Epidermal melanocyte (primary cell): Measurements from ENCODE around the gene DSTN.
A peak's percentile ranks its signal among the peaks of the same experiment; 100 is the strongest.

ENCODE experiments used
- DNase-seq: peaks from one replicate; pipeline ENCODE4 v3.0.0; 2011; ENCODE audit warnings: low spot score; ENCODE audit not compliant: insufficient read length

DSTN gene

DNA sequence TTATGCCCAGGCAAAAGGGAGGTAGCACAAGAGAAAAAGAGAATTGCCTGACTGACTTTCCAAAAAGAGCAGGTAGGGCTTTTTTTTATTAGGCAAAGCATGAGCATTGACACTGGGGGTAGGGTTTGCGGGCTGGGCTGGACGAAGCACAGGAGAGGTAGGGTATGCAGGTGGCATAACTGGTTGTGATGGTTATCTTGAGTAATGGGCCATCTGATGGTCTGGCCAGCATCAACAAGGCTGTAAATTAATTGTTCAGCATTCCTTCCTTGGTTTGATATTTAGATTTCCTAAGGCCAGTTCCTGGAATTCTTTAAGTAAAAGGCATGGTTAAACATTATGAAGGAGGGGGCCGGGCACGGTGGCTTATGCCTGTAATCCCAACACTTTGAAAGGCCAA is 24.7 kb upstream of the DSTN start:
- no peak for DNase-seq

- DNase-seq = no peak
These were observed 20.7 kb upstream of the DSTN start for GRCh38 chr20:17549131-17549530.

GRCh38 chr20:17555106-17555505 is 14.8 kb upstream of the DSTN start:
- no peak for DNase-seq

DNA sequence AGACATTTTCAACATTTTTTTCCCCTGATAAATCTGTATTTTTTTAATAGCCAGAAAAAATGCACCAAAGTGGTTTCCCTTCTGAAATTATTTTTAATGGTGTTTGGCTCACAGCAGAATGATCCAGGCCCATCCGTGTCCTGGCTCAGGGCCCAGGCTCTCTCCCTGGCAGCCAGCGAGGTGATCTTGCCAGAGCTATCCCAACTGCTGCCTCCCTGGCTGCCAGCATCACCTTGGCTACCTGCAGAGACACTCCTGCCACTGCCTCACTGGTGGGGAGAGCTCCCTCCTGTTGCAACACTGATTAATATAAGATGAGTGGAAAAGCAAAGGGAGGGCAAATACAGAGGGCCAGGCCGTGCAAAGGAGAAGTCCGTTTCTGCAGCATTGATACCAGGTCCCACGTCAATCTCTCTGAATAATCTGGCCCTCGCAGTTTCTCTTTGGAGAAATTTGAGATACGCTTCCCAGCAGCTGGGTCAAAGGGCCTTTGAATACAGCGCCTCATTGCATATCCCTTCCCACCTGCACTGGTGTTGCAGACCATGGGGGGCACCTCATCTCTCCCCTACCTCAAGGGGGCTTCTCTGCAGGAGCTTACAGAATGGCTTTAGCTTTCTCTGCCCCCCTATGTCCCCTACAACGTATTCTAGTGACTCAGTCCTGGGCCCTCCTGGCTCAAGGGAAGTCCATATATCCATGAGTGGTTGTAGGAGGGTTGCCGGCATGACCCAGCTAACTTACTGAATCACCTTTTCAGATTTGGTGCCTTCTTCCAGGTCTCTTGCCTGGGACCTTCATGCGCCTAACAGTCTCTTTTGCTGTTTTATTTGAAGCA is 12.8 kb upstream of the DSTN start:
- DNase-seq = no peak

DNA sequence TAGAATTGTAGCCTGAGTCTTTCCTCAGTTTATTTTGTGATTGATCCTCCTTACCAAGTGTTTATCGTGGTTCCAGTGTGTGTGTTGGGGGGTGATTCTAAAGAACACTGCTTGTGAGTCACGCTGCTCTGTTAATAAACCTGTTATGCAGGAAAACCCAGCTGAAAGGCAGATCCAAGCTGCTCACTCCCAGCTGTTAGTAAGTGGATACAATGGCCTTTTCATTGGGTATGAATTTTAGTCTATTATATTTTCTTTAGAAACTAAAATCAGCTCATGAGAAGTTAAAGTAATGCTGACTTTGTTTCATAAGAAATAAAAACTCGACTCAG is 12.2 kb upstream of the DSTN start:
- no peak for DNase-seq

DNA sequence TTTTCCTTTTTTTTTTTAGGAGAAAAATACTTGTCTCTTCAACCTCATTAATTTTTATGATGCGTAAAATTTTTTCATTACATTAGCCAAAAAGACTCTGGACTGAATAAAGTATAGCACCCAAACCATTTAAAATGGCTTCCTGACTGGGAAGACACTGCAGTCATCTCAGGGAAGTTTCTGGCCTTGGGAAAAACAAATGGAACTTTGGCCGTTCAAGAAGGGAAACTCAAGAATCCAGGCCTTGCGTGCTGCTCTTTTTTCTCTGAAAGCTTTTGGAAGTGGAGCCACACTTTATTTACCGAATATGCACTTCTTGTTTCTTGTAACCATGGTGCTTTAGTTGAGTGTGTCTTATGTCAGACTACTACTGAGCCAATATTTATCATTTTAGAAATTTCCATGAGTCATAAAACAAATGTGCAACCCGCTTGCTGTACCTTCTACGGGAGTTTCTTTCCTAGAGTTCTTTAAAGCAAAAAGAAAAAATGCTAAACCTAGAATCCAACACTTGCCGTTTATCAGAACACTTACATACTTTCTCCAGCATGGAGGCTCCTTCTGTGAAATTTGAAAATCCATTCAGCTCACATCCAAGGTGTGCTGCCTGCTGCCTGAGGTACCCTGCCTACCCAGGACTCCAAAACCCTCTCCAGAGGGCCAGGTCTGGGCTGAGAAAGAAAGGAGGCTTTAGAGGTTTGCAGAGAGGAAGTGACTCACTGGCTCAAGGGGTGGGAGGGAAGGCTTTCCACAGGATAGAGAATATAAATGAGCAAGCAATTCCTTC is 11.5 kb upstream of the DSTN start:
- DNase-seq = no peak

DNA sequence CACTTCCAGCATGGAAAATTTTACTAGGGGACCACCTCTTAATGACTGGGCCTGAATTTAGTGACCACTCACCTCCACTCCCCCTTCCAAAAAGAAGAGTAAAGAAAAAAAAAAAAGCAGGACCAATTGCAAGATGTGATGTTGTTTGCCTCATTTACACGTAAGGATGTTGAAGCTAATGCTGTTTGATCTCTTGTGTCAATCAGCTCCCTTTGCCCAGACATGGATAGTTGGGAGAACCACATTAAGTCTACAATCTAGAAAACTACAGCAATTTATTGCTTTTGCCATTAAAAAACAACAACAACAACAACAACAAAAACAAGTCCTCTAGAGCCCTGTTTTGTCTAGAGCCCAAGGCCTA is 11.0 kb upstream of the DSTN start:
- DNase-seq = no peak

- DNase-seq = no peak
These were observed 10.5 kb upstream of the DSTN start for GRCh38 chr20:17559338-17559737.

DNA sequence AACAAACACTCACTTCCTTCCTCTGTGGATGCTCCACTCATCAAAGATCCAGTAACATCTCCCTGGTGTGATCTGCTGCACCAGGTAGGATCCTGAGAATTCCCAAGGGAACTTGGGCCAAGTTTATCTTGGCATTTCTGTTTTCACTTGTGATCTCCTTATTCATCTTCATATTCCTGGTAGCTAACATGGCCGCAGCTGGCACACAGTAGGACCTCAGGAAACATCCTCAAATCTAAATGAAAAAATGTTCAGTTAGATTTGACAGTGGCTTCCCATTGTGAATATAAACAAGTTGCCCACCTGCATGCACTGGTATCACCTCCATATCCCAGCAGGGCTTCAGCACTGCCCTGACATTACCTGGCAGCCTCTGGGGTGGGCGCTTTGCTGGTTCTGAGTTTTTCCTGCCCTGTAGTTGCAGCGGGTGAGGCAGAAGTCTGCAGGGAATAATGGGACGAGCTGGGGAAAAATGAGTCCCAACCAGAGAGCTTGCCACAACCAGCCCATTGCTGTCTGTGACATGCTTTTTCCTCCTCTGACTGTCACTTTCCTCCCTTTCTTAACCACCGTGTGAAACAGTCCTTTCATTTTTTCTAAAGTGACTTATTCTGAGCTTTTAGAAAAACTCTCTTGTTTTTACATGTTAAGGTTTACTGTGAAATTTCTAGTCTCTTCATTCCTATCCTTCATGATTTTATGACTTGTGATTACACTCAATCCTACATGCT is 9.4 kb upstream of the DSTN start:
- DNase-seq = no peak

- DNase-seq = no peak
These were observed 7.0 kb upstream of the DSTN start for GRCh38 chr20:17562804-17563305.

DNA sequence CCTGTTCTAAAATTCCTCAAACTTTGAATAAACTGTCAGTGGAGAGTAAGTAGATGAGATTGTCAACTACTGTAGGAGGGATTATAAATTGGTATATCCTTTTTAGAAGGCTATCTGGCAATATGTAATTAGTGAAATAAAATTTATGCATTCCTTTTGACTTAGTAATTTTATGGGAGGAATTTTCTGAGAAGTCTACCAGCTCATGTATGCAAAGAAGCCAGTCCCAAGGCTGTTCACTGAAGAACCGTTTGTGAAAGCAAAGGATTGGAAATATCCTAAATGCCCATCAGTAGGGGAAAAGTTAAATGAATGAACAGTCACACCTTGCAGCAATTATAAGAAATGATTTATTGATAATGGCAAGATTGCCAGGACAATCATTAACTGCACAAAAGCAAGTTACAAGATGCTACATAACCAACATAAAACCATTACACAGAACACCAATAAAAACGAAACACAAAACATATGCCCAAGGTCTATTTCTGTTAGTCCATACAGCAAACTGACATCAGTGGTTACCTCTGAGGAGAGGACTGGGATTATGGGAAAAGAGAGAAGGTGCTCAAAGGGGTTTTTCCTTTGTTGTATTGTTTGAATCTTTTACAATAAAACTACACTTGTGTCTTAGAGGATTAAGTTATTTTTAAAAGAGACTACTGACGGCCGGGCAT is 4.6 kb upstream of the DSTN start:
- DNase-seq = no peak

- no peak for DNase-seq
These were observed 3.5 kb upstream of the DSTN start for GRCh38 chr20:17566345-17566744.

- no peak for DNase-seq
These were observed 1.7 kb upstream of the DSTN start for GRCh38 chr20:17568045-17568788.

DNA sequence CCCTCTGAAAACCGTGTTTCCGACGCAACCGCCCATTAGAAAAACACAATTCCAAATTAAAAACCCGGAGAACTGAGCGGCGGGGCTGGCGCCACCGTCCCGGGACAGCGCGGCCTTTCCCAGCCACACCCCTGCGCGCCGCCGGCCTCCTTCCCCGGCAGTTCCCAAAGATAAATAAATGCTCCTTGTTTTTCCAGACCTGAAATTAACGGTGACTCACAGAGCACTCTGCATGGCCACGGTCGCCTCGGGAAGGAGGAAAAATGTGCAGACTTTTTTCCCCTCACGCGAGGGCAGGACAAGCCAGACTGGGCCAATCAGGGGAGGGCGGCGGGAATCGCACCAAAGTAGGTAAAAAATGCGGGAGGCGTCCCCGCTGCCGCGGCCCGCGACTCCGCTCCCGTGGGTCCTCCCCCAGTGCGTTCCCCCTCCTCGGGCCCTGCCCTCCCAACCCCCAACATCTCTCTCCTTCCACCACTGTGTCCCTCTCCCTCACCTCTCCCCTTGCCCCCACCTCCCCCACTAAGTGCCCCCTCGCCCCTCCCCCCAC is 828 bp upstream of the DSTN start:
- DNase-seq = peak; percentile 66

DNA sequence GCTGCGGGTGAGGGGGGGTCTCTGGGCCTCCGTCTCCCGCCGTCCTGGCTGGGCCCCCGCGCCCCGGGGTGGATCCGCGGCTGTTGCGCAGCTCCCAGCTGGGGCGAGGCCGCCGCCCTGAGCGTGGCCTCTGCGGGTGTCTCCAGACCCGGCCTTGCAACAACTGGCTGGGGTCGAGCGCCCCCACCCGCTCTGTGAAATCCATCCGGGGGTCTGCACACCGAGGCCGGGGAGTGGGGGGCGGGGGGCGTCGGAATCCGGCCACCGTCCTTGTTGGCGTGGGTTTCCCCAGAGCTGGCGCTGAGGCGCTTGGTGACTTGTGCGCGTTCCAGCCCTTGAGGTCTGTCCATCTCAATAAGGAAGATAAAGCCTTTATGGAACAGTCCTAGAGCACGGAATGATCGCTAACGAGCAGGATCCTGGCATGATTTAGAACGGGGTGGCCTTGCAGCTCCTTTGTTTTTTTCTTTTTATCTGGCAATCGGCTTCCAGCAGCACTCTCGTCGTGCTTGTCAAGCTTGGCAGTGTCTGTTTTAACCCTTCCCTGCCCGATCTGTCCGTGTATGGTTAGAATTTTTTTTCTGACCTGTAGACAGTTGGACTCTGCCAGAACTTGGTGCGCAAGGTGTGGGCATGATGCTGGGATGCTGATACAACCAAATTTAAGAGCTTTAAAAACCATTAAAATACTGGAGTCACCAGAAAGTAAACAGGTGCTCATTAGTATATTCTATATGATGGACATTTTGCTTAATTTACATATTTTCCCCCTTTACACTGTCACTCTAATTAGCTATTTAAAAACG is 675 bp downstream of the DSTN start:
- DNase-seq = no peak

GRCh38 chr20:17571153-17571527 is 1.3 kb downstream of the DSTN start:
- DNase-seq = no peak

DNA sequence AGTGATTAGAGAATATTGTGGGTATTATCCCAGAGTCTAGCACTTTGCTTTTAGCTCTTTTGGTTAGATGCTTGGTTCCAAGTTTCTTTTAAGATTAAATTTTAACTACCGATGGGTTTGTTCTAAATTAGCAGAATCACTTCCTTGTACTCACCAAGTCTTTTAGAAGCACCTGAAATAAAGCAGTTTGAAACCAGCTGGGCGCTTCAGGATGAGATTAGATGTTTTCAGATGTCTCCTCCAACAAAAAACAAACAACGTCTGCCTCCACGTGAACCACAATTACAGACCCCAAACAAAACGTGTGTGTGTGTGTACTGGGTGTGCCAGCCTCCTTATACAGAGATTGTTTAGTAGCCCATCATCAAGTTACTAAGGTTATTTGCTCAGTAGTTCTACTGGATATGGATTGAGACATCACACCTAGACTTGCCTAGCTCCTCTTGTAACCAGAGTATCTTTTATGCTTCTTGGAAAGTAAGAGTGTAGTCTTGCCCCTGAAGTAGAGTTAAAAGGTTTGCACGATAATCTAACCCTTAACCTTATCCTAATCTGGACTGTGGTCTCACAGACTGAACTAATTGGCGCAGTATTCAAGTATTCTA is 2.3 kb downstream of the DSTN start:
- DNase-seq = no peak

DNA sequence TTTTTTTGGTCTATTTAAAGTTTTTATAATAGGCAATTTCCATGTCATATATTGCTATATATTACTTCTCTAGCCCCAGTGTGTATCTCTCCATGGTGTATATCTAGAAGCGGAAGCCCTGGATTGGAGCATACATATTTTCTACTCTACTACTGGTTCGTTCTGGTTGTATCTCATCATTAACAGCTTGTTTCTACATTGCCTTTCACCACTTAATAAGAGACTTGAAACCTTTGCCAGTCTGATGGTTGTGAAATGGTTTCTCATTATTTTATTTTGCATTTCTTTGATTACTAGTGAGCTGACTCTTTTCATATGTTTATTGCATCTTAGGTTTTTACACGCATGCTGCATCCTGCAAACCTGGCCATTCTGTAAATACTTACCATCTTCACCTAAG is 3.6 kb downstream of the DSTN start:
- DNase-seq = no peak

GRCh38 chr20:17576215-17576614 is 6.3 kb downstream of the DSTN start:
- DNase-seq = no peak
